Measurements from ENCODE around the gene KIF20B.

GRCh38 chr10:89750441-89750840, 49.1 kb downstream of the KIF20B start:
- TF ChIP-seq CTCF (IDR thresholded peaks at IDR 0.05), result no peak
- TF ChIP-seq POLR2A (IDR thresholded peaks at IDR 0.05), result no peak
- TF ChIP-seq EP300 (IDR thresholded peaks at IDR 0.05), result no peak
